ENCODE results near the gene ERAL1.
"Not testable (repeated sequence)": the region's sequence is repeated elsewhere in the genome, so short reads cannot be mapped to it uniquely, and the experiment has no call there.

ERAL1 gene

DNA sequence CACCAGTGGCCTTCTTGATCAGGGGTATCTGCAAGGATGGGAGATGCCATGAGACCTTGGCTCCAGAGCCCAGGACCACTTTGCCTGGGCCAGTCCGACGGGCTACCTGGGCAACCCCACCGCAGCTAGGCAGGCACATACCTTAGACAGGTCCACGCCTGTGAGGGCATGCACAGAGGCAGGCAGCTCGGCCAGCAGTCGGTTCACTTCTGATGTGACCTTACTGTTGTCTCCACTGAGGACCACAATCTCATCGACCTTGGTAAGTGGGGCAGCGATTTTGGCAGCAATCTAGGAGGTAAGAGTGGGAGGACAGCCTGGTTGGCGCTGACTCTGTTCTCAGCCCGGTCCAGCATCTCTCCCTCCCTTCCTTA is 25.7 kb downstream of the ERAL1 start:
- no peak for DNase-seq

DNA sequence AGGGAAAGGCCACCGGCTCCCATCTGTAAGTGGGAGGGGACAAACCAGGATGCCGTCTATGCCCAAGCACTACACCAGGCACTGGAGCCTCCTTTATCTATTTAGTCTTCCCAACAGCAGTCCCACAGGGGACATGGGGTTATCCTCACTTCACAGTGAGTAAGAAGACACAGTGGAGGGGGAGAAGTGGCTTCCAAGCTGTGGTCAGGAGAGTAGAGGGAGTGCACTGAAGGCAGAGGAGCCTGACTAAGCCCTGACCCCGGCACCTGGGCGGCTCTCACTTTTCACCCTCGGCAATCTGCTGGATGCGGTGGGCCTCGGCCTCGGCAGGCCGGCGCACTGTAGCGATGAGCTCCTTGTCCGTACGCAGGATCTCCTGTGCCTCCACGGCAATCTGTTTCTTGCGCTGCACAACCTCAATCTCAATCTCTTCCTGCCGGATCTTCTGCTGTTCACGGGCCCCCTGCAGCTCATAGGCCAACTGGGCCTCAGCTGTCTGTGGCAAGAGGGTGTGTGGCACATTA is 26.8 kb downstream of the ERAL1 start:
- no peak for DNase-seq

DNA sequence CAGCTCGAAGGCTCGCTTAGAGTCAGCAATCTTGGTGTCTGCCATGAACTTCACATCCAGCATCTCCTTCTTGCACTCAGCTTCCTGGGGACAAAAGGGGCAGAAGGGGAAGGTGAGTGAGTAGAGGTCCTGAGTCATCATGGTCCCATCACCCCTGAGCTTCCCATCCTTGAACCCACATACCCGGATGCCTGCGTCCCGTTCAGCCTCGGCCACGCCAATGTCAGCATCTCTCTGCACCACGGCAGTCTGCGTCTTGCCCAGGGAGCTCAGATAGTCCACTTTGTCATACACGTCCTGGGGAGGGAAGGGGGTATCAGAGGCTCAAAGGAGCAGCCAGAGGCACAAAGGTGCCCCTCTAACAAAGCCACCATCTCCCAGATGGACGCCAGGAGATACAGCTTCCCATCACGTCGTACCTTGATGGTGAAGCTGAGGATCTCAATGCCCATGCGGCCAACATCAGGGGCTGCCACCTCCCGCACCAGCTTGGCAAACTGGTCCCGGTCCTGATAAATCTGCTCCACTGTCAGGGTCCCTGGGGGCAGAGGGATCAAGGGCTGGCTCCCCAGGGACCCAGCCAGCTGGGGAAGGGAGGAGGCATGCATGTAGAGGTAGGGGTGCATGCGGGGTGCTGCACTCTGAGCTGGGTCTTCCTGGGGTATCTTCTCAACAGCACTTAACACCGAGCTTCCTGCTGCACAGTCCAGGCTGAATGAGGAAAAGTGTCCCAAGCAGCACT is 27.5 kb downstream of the ERAL1 start:
- DNase-seq, result no peak

GRCh38 chr17:28883967-28884702 is 29.3 kb downstream of the ERAL1 start:
- no peak for DNase-seq

GRCh38 chr17:28885363-28885762 is 30.5 kb downstream of the ERAL1 start:
- no peak for DNase-seq

DNA sequence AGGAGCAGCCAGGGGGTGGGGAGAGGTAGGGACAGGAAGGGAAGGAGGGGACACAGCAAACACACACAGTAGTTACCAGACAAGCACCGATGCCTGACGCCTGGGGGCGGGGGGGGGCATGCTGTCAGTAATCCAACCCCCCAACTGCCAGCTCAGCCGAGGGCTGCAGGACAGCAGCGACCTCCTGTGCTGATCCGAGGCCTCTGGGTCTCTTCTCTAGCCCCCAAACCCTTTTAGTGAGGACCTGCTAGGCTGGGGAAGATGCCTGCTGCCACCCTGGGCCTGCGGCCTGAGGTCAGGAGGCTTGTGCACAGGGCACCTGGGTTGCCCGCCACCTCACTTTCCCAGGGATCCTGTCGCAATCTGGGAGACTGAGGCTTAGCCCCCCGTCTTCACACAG is 31.1 kb downstream of the ERAL1 start:
- DNase-seq, result no peak

- no peak for DNase-seq
These were observed 33.2 kb downstream of the ERAL1 start for GRCh38 chr17:28887871-28888471.

DNA sequence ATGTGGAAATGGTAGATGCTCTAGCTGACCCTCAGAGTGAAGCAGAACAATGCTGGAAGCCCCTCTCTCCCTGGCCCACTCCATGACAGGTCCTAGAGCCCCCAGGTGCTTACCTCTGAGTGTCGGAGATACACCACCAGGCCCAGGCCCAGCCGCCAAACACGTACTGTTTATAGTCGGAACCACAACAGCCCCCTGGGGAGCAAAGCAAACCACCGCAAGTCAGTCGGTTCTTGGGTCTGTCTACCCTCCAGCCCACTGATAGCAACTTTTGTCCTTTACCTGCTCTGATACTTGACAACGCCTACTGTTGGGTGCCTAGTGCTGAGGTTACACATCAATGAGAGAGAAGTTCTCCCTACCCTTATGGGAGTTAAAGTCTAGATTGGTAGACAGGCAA is 34.0 kb downstream of the ERAL1 start:
- no peak for DNase-seq

GRCh38 chr17:28889996-28890395 is 35.2 kb downstream of the ERAL1 start:
- no peak for DNase-seq

GRCh38 chr17:28891201-28891600 is 36.4 kb downstream of the ERAL1 start:
- DNase-seq, result no peak

DNA sequence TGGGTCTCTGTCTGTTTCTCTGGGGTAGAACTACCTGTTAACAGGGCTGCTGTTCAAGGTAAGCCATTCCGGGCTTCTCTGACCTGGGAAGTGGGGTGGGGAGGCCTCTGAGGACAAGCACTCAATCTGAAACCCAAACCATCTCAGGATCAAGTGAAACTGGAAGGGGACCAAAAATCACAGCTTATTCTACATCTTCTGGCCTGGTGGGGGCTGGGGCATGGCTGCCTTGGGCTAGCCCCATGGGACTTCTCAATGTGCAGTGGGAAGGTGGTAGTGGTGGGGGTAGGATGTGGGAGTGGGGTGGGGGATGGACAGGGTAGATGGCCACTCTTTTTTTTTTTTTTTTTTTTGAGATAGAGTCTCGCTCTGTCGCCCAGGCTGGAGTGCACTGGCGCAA is 37.2 kb downstream of the ERAL1 start:
- no peak for DNase-seq

GRCh38 chr17:28893248-28894183 is 38.7 kb downstream of the ERAL1 start:
- not testable (repeated sequence) for DNase-seq

GRCh38 chr17:28895794-28896447 is 41.1 kb downstream of the ERAL1 start:
- no peak for DNase-seq

GRCh38 chr17:28896491-28896883 is 41.7 kb downstream of the ERAL1 start:
- DNase-seq, result no peak

DNA sequence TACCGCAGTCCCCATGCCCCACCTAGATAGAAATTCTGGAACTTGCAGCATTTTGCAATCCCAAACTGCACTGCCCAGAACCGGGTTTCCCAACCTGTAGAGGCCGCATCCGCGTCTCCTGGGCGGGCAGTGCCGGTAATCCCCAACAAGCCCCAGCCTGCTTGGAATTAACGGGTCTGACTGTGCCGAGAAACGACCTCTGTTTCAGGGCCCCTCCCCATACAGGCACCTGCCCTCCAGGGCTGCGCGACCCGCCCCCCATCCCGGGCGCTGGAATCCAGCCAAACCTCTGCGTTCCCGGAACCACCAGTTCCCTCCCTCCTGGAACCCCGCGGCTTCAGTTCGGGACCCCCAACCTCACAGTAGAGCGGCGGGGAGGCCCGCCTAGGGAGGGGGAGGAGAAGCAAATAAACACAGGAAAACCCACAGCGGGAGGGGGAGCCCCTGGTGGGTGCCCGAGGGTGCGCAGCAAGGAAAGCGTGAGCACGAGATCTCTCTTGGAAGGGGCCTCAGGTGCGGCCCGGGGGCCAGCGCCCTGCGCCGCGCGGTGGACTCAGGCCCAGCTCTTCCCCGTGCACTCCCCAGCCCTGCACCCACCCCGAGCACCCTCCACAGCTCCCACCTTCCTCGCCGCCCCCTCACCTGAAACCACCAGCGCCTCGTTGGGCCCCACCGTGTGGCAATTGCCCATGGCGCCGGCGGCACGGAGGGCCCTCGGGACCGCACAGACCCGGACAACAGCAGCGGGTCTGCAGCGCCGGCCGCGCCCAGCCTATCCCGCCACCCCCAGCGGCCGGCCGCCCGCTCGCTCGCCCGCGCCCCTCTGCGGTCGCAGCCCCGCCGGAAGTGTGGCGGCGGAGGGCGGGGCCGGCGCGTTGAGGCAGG is 42.3 kb downstream of the ERAL1 start, which contains the start of gene FLOT2:
TSS of gene FLOT2 (minus strand) at position 850 of the 885 bp plus-strand sequence. CDS start at position 691, 159 bp downstream.
- peak; percentile 85 for DNase-seq

DNA sequence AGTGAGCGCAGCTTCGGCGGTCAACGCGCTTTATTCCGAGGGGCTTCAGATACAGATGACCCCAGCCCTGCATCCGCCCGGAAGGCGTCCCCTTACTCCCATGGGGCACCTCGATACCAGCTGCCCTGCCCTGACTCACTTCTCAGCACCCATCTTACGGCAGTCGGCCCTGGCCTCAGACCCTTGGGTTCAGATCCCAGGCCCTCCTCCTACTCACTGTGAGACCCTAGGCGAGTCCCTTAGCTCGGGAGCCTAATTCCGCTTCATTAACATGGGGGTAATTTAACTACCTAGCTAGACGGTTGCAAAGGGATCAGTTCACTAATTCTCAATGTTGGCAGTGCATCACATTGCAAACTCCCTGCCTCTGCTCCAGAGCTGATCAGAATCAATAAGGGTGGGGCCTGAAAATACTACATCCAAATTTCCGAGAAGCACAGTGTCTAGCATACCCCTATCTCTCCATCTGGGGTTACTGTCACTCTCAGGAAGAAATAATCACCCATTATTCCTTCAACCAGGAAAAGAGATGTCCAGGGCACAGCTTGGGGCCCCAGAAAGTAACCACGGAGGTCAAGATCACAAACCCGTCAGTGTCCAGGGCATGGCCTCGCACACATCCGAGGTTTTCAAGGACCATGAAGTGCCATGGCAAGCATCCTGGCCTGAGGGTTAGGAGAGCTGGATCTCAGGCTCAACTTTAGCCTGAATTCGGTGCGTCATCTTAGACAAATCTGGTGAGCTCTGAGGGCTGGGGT is 43.1 kb downstream of the ERAL1 start:
- no peak for DNase-seq

- DNase-seq, result no peak
These were observed 43.7 kb downstream of the ERAL1 start for GRCh38 chr17:28898527-28898955.

DNA sequence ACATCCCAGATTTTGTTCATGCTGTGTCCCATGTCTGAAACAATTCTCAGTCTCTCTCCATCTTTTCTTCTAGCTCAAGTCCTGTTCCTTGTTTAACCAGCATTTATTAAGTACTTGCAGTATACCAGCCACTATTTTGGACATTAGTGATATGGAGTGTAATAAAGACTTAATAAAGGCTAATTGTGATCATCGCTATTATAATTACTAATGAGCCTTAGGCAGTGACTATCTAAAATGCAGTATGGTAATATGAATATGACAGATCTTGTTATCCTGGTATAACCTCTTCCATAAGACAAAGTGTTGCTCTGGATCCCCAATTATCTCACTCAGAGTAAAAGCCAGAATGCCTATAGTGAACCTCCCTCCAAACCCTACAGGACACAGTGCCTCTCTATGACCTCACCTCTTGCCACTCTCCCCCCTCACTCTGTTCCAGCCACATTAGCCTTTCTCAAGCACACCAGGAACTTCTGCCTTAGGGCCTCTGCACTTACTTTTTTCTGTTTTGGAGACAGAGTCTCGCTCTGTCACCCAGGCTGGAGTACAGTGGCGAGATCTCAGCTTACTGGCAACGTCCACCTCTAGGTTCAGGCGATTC is 44.5 kb downstream of the ERAL1 start:
- DNase-seq, result no peak

DNA sequence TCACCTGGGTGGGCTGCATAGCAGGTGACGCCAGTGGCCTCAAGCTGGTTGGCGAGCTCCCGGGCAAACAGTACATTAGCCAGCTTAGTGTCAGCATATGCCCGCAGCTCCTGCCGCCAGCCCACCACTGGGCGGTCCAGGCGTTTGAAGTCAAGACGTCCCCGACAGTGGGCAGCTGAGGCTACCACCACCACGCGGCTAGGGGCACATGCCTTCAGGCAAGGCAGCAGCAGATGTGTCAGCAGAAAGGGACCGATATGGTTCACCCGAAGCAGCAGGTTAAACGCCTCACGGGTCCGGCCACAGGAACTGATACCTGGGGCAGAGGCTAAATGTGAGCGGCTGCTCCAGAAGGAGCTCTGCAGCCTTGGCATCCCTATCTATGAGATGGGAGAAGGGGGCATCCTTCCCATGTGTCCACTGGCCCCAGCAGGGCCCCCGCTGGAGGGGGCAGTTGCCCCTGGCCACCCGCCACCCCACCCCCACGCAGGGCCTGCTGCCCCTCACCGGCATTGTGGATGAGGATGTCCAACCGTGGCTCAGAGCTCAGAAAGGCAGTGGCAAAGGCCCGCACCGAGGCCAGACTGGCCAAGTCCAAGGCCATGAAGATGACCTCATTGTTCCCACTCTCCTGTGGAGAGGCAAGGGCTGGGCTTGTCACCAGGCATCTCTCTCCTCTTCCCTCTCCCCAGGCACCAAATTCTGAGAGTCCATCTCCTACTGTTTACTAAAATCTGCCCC is 46.3 kb downstream of the ERAL1 start:
- no peak for DNase-seq
